ENCODE data around the gene DZIP3. TPM values are rescaled to one million over a fixed set of nuclear protein-coding genes. Genes with fewer than 3 reads are reported as not detected.

The DZIP3 gene
- total and polyA plus RNA-seq, 2 of the 8 experiments (the other 6 are each of a cell fraction or from before 2014, with no cell fraction given) = 10.4 to 24.3 TPM

GRCh38 chr3:108595321-108595720 is 5.8 kb downstream of the DZIP3 start:
- DNase-seq (ENCODE audit: low read depth in 1 of 2, low spot score in 2 of 2) (no peak), FAIRE-seq (no peak)
- H3K4ac ChIP-seq (replicated peaks; ENCODE audit: insufficient read length, low read depth, low read length) = no peak overlapping the region
- H4K20me1 ChIP-seq (replicated peaks in 1 of 2; ENCODE audit: control insufficient read depth in 1 of 2, insufficient read depth in 2 of 2, low read length in 2 of 2) = no peaks in the 10 kb centered on the region
- peaks cover 0 to 63% of the 10 kb centered on the region in 2 experiments; a peak in 3 of 4 replicates for H3K79me2 ChIP-seq (ENCODE audit: control insufficient read depth in 1 of 2, insufficient read depth in 2 of 2, low read length in 2 of 2)
- H2BK20ac ChIP-seq (ENCODE audit: low read length) = no peak overlapping the region
- no peaks in the 10 kb centered on the region for H3K9me3 ChIP-seq (ENCODE audit: insufficient read depth in 2 of 2, low read depth in 1 of 2, low read length in 1 of 2)
- H3K56ac ChIP-seq (replicated peaks; ENCODE audit: insufficient read length, low read depth, low read length) = no peak overlapping the region
- H3K4me1 ChIP-seq (replicated peaks in 1 of 4; ENCODE audit: control insufficient read depth in 3 of 4, insufficient read depth in 4 of 4, low read length in 3 of 4) = peaks cover 0 to 2% (median 0%) of the 10 kb centered on the region in 4 experiments; a peak in 1 of 7 replicates
- H4K91ac ChIP-seq (replicated peaks; ENCODE audit: insufficient read length, low read length) = no peak overlapping the region
- H2BK12ac ChIP-seq (ENCODE audit: low read depth, low read length) = no peak overlapping the region
- no peak overlapping the region for H4K8ac ChIP-seq (ENCODE audit: extremely low read depth, insufficient read depth, low read length)
- H3K4me2 ChIP-seq (ENCODE audit: insufficient read depth in 1 of 2, low read depth in 2 of 2, low read length in 2 of 2) = no peak overlapping the region
- POLR2A ChIA-PET (ENCODE audit: partially characterized antibody) = no interaction called here
- no peak overlapping the region for H3K27ac ChIP-seq (ENCODE audit: low read depth, low read length)
- no peaks in the 10 kb centered on the region for H3K36me3 ChIP-seq (ENCODE audit: control insufficient read depth in 2 of 4, insufficient read depth in 4 of 4, low read length in 3 of 4)
- H3K27me3 ChIP-seq (replicated peaks in 1 of 4; ENCODE audit: control insufficient read depth in 3 of 4, extremely low read depth in 1 of 4, insufficient read depth in 3 of 4, low read length in 3 of 4) = no peaks in the 10 kb centered on the region
- no peak overlapping the region for H3K14ac ChIP-seq (ENCODE audit: insufficient read length)
- no peak overlapping the region for H3K18ac ChIP-seq (ENCODE audit: extremely low read depth, low read length)
- H3K23ac ChIP-seq (ENCODE audit: insufficient read length) = no peak overlapping the region
- no peak overlapping the region for H2BK5ac ChIP-seq (ENCODE audit: low read depth, low read length)
- 90% methylated on average over 2 of the region's 2 CpGs; no CpG with 5 or more reads in 1 of the 2 experiments for WGBS, 2 experiments (ENCODE audit: extremely low coverage in 1 of 2, insufficient coverage in 1 of 2, insufficient read length in 1 of 2, insufficient replicate concordance in 2 of 2, low coverage in 1 of 2, low lambda C conversion rate in 2 of 2, missing lambda C conversion rate in 1 of 2)
- no peak overlapping the region for H2BK120ac ChIP-seq (replicated peaks; ENCODE audit: low read depth, low read length)
- H2AK5ac ChIP-seq (ENCODE audit: low read depth, low read length) = no peak overlapping the region
- no peak overlapping the region for H2AFZ ChIP-seq (ENCODE audit: low read length)
- H3K9ac ChIP-seq (replicated peaks in 1 of 4; ENCODE audit: extremely low read depth in 1 of 4, low read depth in 3 of 4, low read length in 3 of 4) = no peak overlapping the region
- no peaks in the 10 kb centered on the region; the same call in none of the 2 replicates for H3K79me1 ChIP-seq (ENCODE audit: low read depth, low read length)
- CTCF ChIA-PET (ENCODE audit: partially characterized antibody) = no interaction called here
- no peak overlapping the region for H3K4me3 ChIP-seq (ENCODE audit: extremely low read depth in 1 of 4, insufficient read depth in 2 of 4, low read depth in 3 of 4, low read length in 4 of 4)
- H2BK15ac ChIP-seq (ENCODE audit: low read length) = no peak overlapping the region
- H3K23me2 ChIP-seq (ENCODE audit: low read depth, low read length) = no peaks in the 10 kb centered on the region
- H4K5ac ChIP-seq (ENCODE audit: insufficient read length, low read depth, low read length) = no peak overlapping the region
- TF ChIP-seq KDM4A (IDR thresholded peaks at IDR 0.05; ENCODE audit: low read depth, low read length, severe bottlenecking) (no peak), EZH2 (IDR thresholded peaks at IDR 0.05; ENCODE audit: low read depth, low read length, severe bottlenecking) (no peak), GABPA (IDR thresholded peaks at IDR 0.05; ENCODE audit: borderline replicate concordance, insufficient read depth, low read length) (no peak), HDAC6 (IDR thresholded peaks at IDR 0.05; ENCODE audit: low read depth, low read length) (no peak), JUND (IDR thresholded peaks at IDR 0.05; ENCODE audit: low read length) (no peak), MAX (IDR thresholded peaks at IDR 0.05) (no peak), CBX8 (IDR thresholded peaks at IDR 0.05; ENCODE audit: borderline replicate concordance, low read depth, low read length) (no peak), TCF12 (IDR thresholded peaks at IDR 0.05; ENCODE audit: low read depth, low read length) (no peak), CTBP2 (IDR thresholded peaks at IDR 0.05; ENCODE audit: borderline replicate concordance, insufficient read depth, insufficient read length, low read length) (no peak), ATF2 (IDR thresholded peaks at IDR 0.05; ENCODE audit: low read length) (no peak), SIX5 (IDR thresholded peaks at IDR 0.05; ENCODE audit: low read depth, low read length) (no peak), NRF1 (IDR thresholded peaks at IDR 0.05; ENCODE audit: low read depth, low read length) (no peak), ASH2L (IDR thresholded peaks at IDR 0.05; ENCODE audit: low read length) (no peak)

Measured in H1 (cell line).